GF-D8 (cell line): ENCODE data around the gene LRRN4CL.

Source experiments
- DNase-seq: peaks from one replicate; lab custom pipeline; 2025; lab: John Stamatoyannopoulos, UW

Gene LRRN4CL

DNA sequence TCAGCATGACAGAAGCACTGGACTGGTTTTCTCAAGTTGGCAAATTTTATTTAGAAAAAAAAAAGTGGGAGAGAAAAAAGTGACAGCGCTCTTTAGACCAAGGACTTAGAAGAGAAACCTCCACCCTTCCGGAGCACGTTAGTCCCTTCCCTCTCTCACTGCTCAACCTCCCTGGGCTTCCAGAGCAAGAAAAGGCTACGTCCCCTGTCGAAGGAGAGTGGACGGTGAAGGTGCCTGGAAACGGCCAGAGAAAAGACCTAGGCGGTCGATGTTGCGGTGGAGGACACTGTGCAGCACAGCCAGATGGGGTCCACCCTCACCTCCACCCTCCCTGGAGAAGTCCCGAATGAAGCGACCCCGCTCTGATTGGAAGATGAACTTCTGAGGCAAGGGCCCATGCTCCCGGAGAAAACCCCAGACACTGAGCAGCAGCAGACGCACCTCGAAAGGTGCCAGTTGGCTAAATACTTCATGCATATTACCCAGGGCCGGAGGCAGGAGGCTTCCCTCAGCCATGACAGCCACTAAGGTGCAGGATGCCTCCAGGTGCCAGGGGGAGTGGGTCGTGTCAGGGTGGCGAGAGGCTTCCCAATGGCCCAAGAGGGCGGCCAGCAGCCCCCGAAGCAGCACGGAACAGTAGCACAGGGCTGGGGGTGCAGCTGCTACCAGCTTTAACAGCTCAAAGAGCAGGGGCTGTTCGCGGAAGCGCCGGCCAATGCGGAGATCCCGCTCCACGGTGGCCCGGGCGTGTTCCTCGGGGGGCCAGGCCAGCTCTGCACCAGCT lies 42.3 kb downstream of the LRRN4CL start:
- no peak for DNase-seq

DNA sequence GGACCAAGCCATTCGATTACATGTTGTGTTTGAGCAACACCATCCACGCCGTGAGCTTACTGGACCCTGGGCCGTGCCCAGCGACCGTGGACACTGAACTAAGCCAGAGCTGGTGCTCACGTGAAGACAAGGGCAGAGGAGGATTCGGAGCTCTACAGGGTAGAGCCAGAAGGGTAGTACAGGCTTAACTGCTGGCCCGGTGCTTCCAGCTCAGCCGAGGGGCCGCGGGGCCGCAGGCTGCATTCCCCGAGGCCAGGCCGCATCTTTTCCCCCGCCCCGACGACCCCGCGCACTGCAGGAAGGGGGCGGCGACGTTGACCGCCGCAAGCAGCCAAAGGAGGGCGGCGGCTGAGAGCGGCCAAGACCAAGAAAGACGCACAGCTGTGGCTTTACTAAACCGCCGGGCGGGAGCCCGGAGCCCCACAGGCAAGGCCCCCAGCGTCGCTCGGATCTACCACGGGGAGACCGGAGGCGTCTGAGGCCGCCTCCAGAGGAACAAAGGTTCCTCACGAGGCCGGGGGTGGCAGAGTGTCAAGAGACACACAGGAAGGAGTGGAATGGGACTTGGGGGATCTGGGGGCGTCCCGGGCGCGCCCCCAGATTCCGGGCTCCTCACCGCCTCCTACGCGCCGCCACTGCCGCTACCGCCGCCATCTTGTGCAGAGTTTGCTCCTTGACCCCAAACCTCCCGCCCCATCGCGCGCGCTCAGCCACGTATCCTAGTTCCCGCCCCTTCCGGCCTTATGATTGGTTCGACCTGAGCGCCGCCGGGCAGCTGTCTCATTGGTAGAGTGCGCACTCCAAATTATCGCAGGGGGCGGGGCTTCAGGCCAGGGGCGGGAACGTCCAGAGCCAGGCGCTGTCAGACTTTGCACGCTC lies 43.1 kb downstream of the LRRN4CL start, which contains the start of gene GANAB:
TSS of gene GANAB (minus strand) at position 668 of the 879 bp plus-strand sequence. CDS start at position 654, 14 bp downstream.
- peak; percentile 87 for DNase-seq

- no peak for DNase-seq
These were observed 43.7 kb downstream of the LRRN4CL start for GRCh38 chr11:62645671-62645945.

- DNase-seq = no peak
These were observed 45.1 kb downstream of the LRRN4CL start for GRCh38 chr11:62644220-62644619.
